GM18867 (cell line): ENCODE measurements around the gene SESN1.

Source experiments
- ATAC-seq: cut with Tn5 transposase; IDR thresholded peaks from one replicate; pipeline ENCODE4 v1.9.1; 2021; ENCODE audit warnings: mild to moderate bottlenecking, moderate library complexity; ENCODE audit not compliant: unreplicated experiment

SESN1 gene

GRCh38 chr6:108941859-108942258, 152.8 kb downstream of the SESN1 start:
- ATAC-seq = no peak

- no peak for ATAC-seq
These were observed 153.4 kb downstream of the SESN1 start for GRCh38 chr6:108941281-108941680.

GRCh38 chr6:108940741-108941140, 153.9 kb downstream of the SESN1 start:
- no peak for ATAC-seq

GRCh38 chr6:108937170-108937569, 157.5 kb downstream of the SESN1 start:
- no peak for ATAC-seq
